GM12878 (cell line): Measurements from ENCODE around the gene ZNF25. TPM values are rescaled to one million over a fixed set of nuclear protein-coding genes. Genes with fewer than 3 reads are reported as not detected.

Source experiments
- ATAC-seq: fragments of 200-7000 bp; cut with Tn5 transposase; 3 replicates; pipeline ENCODE4 v1.9.1; 2020; ENCODE audit warnings: mild to moderate bottlenecking, moderate library complexity
- BruUV-seq: library from RNA; stranded (reverse); fragments of 400-500 nt; replicated peaks from 2 replicates; lab custom pipeline; 2021; lab: Mats Ljungman, UMichigan
- CTCF ChIA-PET: fragments of 300-600 bp; sonication (Branson Sonifier 250); formaldehyde crosslinking; extraction: SDS; loops from one replicate; lab custom pipeline; 2021; ENCODE audit warnings: inconsistent platforms; lab: Yijun Ruan, JAX
- POLR2A ChIA-PET: fragments of 350-600 bp; formaldehyde crosslinking; extraction: SDS; loops from one replicate; lab custom pipeline; 2021; ENCODE audit warnings: inconsistent platforms; lab: Charles Lee
- RAD21 ChIA-PET: fragments of 300-600 bp; sonication (Branson Sonifier 250); formaldehyde crosslinking; loops from one replicate; lab custom pipeline; 2023; ENCODE audit warnings: antibody characterized with exemption; ENCODE audit not compliant: unreplicated experiment; lab: Charles Lee
- SMC1A ChIA-PET: fragments of 300-600 bp; sonication (Branson Sonifier 250); formaldehyde crosslinking; loops from one replicate; lab custom pipeline; 2023; ENCODE audit not compliant: unreplicated experiment, uncharacterized antibody; lab: Charles Lee
- DNase-seq: peaks from one replicate; pipeline ENCODE4 v3.0.0-alpha.2; 2011; ENCODE audit warnings: low read depth, low spot score
- FAIRE-seq: peaks from 3 replicates; lab custom pipeline; 2011; peaks lifted over from hg19 to GRCh38; lab: Jason Lieb, UNC
- H2AFZ ChIP-seq: 2 replicates; pipeline ENCODE4 v1.6.0; 2011; ENCODE audit warnings: low read depth, low read length, control low read depth; ENCODE audit not compliant: control insufficient read depth
- H3K27ac ChIP-seq: 2 replicates; pipeline ENCODE4 v1.5.1; 2011; ENCODE audit warnings: control low read depth; ENCODE audit not compliant: control insufficient read depth, insufficient read depth
- H3K27me3 ChIP-seq, 2 experiments: replicated peaks in 1 of 2; 2 replicates each; pipeline versions ENCODE4 v1.6.0 to v1.6.1; 2011; ENCODE audit warnings: low read length in 1 of 2; ENCODE audit not compliant: control insufficient read depth in 2 of 2, insufficient read depth in 2 of 2
- H3K36me3 ChIP-seq, 2 experiments: 2 replicates each; pipeline ENCODE4 v1.5.1; 2011; ENCODE audit warnings: low read length in 1 of 2; ENCODE audit not compliant: control insufficient read depth in 2 of 2, insufficient read depth in 2 of 2
- H3K4me1 ChIP-seq: 2 replicates; pipeline ENCODE4 v1.6.1; 2011; ENCODE audit warnings: mild to moderate bottlenecking, low read length, moderate library complexity, mixed read lengths; ENCODE audit not compliant: control insufficient read depth, insufficient read depth
- H3K4me2 ChIP-seq: 2 replicates; pipeline ENCODE4 v1.6.0; 2011; ENCODE audit warnings: control low read depth; ENCODE audit not compliant: control insufficient read depth, insufficient read depth
- H3K4me3 ChIP-seq: fragments of 200-600 bp; sonication (generic); 2 replicates; pipeline ENCODE4 v1.5.1; 2016
- H3K79me2 ChIP-seq: 2 replicates; pipeline ENCODE4 v1.6.0; 2011; ENCODE audit warnings: low read length; ENCODE audit not compliant: control insufficient read depth, insufficient read depth
- H3K9ac ChIP-seq: 2 replicates; pipeline ENCODE4 v1.8.0; 2011; ENCODE audit warnings: low read length, control low read depth, mixed read lengths; ENCODE audit not compliant: control insufficient read depth, insufficient read depth
- H3K9me3 ChIP-seq: replicated peaks from 3 replicates; pipeline ENCODE4 v1.5.1; 2011; ENCODE audit warnings: mild to moderate bottlenecking, low read length; ENCODE audit not compliant: control insufficient read depth, insufficient read depth
- H4K20me1 ChIP-seq: 2 replicates; pipeline ENCODE4 v1.6.0; 2011; ENCODE audit not compliant: control insufficient read depth, insufficient read depth
- ATF2 ChIP-seq: IDR thresholded peaks from 2 replicates; pipeline ENCODE4 v1.6.1; 2012; ENCODE audit warnings: low read length, inconsistent platforms
- DPF2 ChIP-seq: fragments of 450-650 bp; IDR thresholded peaks from 2 replicates; pipeline ENCODE4 v1.6.1; 2017; ENCODE audit warnings: mild to moderate bottlenecking
- IKZF2 ChIP-seq, 2 experiments: fragments of 450-650 bp; IDR thresholded peaks; 2 replicates each; pipeline ENCODE4 v1.6.1; 2017; ENCODE audit warnings: mild to moderate bottlenecking in 2 of 2, moderate library complexity in 2 of 2
- NKRF ChIP-seq: fragments of 450-650 bp; conservative IDR thresholded peaks from 2 replicates; pipeline ENCODE4 v1.6.1; 2017; ENCODE audit warnings: mild to moderate bottlenecking, moderate library complexity
- POU2F2 ChIP-seq: IDR thresholded peaks from 3 replicates; pipeline ENCODE4 v1.6.1; 2011; ENCODE audit warnings: low read depth, mild to moderate bottlenecking, low read length, borderline replicate concordance
- SKIL ChIP-seq: fragments of 450-650 bp; IDR thresholded peaks from 2 replicates; pipeline ENCODE4 v1.6.1; 2017; ENCODE audit warnings: mild to moderate bottlenecking, low read depth, inconsistent platforms; ENCODE audit not compliant: poor library complexity, severe bottlenecking
- SMARCA5 ChIP-seq: fragments of 450-650 bp; IDR thresholded peaks from 2 replicates; pipeline ENCODE4 v1.6.1; 2017; ENCODE audit warnings: mild to moderate bottlenecking
- YBX1 ChIP-seq: fragments of 450-650 bp; IDR thresholded peaks from 2 replicates; pipeline ENCODE4 v1.6.1; 2016; ENCODE audit warnings: antibody characterized with exemption
- ZBTB11 ChIP-seq: fragments of 450-650 bp; formaldehyde crosslinking; IDR thresholded peaks from 2 replicates; pipeline ENCODE4 v1.5.0; 2022; ENCODE audit warnings: mild to moderate bottlenecking, missing genetic modification characterization
- ZBTB33 ChIP-seq: fragments of 450-650 bp; IDR thresholded peaks from 2 replicates; pipeline ENCODE4 v1.6.1; 2017; ENCODE audit warnings: mild to moderate bottlenecking
- WGBS: methylation state at CpG from one replicate; pipeline ENCODE4 v1.1.6; 2016; ENCODE audit warnings: low lambda C conversion rate; ENCODE audit not compliant: insufficient replicate concordance, insufficient coverage; ENCODE audit errors: missing lambda C conversion rate; 5-methylcytosine and 5-hydroxymethylcytosine counted together
- in situ Hi-C: fragments of 300-500 bp; cut with MboI; formaldehyde crosslinking; loops from 9 replicates; pipeline ENCODE4 v1.14.3; 2018; ENCODE audit warnings: mixed read lengths
- intact Hi-C: fragments of 100-400 bp; cut with micrococcal nuclease; formaldehyde crosslinking; loops from one replicate; pipeline ENCODE4 v1.14.2; 2022; ENCODE audit not compliant: unreplicated experiment
- polyA plus RNA-seq, 11 experiments: library from polyadenylated mRNA; depleted of rRNA in 4 of 11; unstranded in 6 of 11; stranded (reverse) in 5 of 11; fragments of >200 nt; fragmentation: Nextera tagmentation in 4 of 11; fragmentation: Illumina TruSeq in 1 of 11; extraction: Ambion mirVana in 4 of 11; extraction: Trizol in 1 of 11; gene quantifications; 1 replicate in 1 of 11; 2 replicates in 10 of 11; pipeline versions ENCODE4 v1.2.1 to v1.2.3, GENCODE V29; 2011 to 2016; ENCODE audit warnings: inconsistent platforms in 2 of 11, missing spikeins in 2 of 11, low read depth in 1 of 11
- total RNA-seq, 4 experiments: library from RNA; depleted of rRNA in 3 of 4; stranded (reverse); fragments of >200 nt in 3 of 4; fragmentation: Illumina TruSeq in 1 of 4; extraction: Trizol in 1 of 4; gene quantifications; 2 replicates each; pipeline versions ENCODE4 v1.2.1 to v1.2.3, GENCODE V29; 2013 to 2021
- TF ChIP-seq, protein P1 (sequence below): IDR thresholded peaks from 2 replicates; pipeline ENCODE4 v1.6.1; 2011; ENCODE audit warnings: borderline replicate concordance, low read depth, mild to moderate bottlenecking, moderate library complexity, low read length; ENCODE audit not compliant: insufficient read depth, poor library complexity, severe bottlenecking

Gene ZNF25
- total and polyA plus RNA-seq, 10 of the 15 experiments (the other 5 are each of a cell fraction or from before 2014, with no cell fraction given) = 1.0 to 6.8 (median 3.2) TPM

DNA sequence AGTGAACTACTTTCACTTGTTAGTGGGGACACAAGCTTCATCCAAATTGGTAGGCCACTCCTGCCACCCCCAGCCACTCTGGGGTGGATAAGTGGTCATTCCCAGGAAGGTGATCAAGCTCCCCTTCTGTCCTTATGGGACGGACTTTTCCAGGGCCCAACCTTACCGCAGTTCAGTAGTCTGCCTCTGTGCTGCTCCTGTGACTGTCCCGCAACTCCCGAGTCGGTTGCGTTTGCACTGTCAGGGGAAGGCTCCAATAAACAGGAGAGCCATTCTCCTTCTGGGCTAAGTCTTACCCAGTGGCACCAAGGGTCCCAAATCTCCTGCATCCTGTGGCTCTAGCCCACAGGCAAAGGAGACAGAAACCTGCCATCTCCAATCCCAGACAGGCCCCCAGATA lies 26.6 kb upstream of the ZNF25 start:
- WGBS = 87% methylated on average over 6 of the region's 6 CpGs
- TF ChIP-seq SKIL (no peak), ZBTB33 (no peak), IKZF2 (IDR thresholded peaks at IDR 0.05) (no peak), YBX1 (no peak), SMARCA5 (no peak), DPF2 (no peak), POU2F2 (no peak), ATF2 (no peak), NKRF (no peak), ZBTB11 (CRISPR knock-in tag) (no peak)
- TF ChIP-seq, protein P1, sequence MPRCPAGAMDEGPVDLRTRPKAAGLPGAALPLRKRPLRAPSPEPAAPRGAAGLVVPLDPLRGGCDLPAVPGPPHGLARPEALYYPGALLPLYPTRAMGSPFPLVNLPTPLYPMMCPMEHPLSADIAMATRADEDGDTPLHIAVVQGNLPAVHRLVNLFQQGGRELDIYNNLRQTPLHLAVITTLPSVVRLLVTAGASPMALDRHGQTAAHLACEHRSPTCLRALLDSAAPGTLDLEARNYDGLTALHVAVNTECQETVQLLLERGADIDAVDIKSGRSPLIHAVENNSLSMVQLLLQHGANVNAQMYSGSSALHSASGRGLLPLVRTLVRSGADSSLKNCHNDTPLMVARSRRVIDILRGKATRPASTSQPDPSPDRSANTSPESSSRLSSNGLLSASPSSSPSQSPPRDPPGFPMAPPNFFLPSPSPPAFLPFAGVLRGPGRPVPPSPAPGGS = no peak

More for the DNA sequence above, 26.6 kb upstream of the ZNF25 start:
- H3K9me3 ChIP-seq = no peaks in the 10 kb centered on the region; the same call in 2 of the 3 replicates
- no TSS peak for BruUV-seq
- no peak overlapping the region for H3K27ac ChIP-seq
- ChIA-PET RAD21 (interaction anchor here (1.6 kb wide), 1 partner anchor 26 kb away, joined by 3 read pairs; the partner anchor contains the start of gene ZNF25), SMC1A (interaction anchor here (1.1 kb wide), 1 partner anchor 15 kb away, joined by 3 read pairs; no protein-coding TSS in a partner anchor), CTCF (interaction anchor here (1.1 kb wide), 1 partner anchor 16 kb away, joined by 3 read pairs; no protein-coding TSS in a partner anchor), POLR2A (no interaction called here)
- FAIRE-seq = no peak
- no peak overlapping the region for H2AFZ ChIP-seq
- no peaks in the 10 kb centered on the region for H3K27me3 ChIP-seq
- in situ Hi-C loops (no loop called here), intact Hi-C loops (no loop called here)
- no peaks in the 10 kb centered on the region for H3K36me3 ChIP-seq
- no peaks in the 10 kb centered on the region for H3K79me2 ChIP-seq
- no peak overlapping the region for H3K9ac ChIP-seq
- no peak for DNase-seq
- H3K4me3 ChIP-seq = no peak overlapping the region
- no peak overlapping the region for H3K4me2 ChIP-seq
- H4K20me1 ChIP-seq = no peaks in the 10 kb centered on the region
- H3K4me1 ChIP-seq = no peaks in the 10 kb centered on the region
- no peak for ATAC-seq
